GM13976 (cell line): ENCODE measurements around the gene TTLL3.

Source experiments
- DNase-seq: peaks from one replicate; pipeline ENCODE4 v3.0.0; 2012; ENCODE audit warnings: low spot score
- CTCF ChIP-seq: IDR thresholded peaks from 2 replicates; pipeline ENCODE4 v1.5.1; 2012; ENCODE audit warnings: borderline replicate concordance, mild to moderate bottlenecking; ENCODE audit not compliant: insufficient read depth; ENCODE audit errors: extremely low read depth, missing control alignments, control extremely low read depth
- in situ Hi-C: fragments of 300-500 bp; cut with MboI; formaldehyde crosslinking; loops from one replicate; pipeline ENCODE4 v1.12.0; 2022; ENCODE audit warnings: low sequenced_read_pairs, mixed read lengths, inconsistent platforms; ENCODE audit not compliant: unreplicated experiment

The TTLL3 gene

GRCh38 chr3:9781551-9781950 is 28.5 kb upstream of the TTLL3 start:
- DNase-seq = no peak
- TF ChIP-seq CTCF = no peak
- in situ Hi-C loops = no loop called here

GRCh38 chr3:9781978-9782603 is 28.0 kb upstream of the TTLL3 start:
- DNase-seq = no peak
- TF ChIP-seq CTCF = no peak
- in situ Hi-C loops = no loop called here

DNA sequence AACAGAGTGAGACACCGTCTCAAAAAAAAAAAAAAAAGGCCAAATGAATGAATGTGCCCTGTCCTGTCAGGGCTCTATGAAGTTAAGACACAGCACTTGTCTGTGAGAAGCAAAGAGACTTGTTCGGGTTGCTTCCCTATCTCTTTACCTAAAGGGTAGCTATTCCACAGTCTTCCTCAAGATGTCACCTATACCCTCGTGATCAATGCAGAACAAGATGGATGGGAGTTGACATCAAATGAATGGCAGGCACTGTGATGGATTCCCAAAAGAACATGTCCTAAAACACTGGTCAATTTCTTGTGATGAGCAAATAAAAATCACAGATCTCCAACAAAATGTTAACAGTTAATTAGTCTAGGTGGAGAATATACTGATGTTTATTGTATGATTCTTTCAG is 27.3 kb upstream of the TTLL3 start:
- DNase-seq = no peak
- in situ Hi-C loops = no loop called here
- peak; percentile 20 for TF ChIP-seq CTCF

DNA sequence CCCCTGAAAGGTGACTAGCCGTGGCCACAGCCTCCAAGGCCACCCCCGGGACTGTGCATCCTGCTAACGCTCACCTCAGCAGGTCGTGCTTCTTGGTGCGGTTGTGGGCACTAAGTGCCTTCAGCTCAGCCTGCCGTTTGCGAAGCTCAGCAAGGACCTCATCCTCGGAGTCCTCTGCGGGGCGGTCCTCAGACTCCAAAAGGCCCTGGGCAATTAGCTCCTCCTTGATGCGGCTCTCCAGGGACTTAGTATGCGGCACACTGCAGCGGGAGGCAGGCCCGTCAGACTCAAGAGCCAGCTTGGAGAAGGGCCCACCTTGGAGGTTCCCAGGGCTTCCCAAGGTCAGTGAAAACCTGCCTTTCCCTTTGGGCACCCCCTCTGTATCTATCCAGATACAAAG is 26.1 kb upstream of the TTLL3 start:
- in situ Hi-C loops = no loop called here
- no peak for TF ChIP-seq CTCF
- no peak for DNase-seq

DNA sequence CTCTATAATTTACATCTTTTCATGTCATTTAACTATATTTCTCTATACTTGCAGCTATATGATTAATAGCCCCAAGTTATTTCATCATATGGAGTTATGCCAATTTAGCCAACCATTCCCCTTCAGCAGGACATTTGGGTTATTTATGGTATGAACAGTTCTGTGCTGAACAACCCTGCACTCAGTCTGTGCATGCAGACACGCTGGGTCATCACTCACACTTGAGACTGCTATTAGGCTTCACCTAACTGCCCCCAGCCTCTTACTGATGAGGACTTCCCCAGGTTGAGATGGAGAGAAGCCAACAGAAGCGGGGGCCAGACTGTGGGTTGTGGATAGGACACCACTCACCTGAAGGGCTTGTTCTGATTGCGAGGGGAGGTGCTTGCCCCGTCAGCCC is 25.1 kb upstream of the TTLL3 start:
- no peak for TF ChIP-seq CTCF
- in situ Hi-C loops = no loop called here
- no peak for DNase-seq

GRCh38 chr3:9785602-9786001 is 24.5 kb upstream of the TTLL3 start:
- TF ChIP-seq CTCF = no peak
- in situ Hi-C loops = no loop called here
- no peak for DNase-seq
